A673 (cell line): ENCODE data around the gene ITGA1. TPM values are rescaled to one million over a fixed set of nuclear protein-coding genes. Genes with fewer than 3 reads are reported as not detected.

Source experiments
- BruUV-seq: library from RNA; stranded (reverse); fragments of 400-500 nt; replicated peaks from 2 replicates; lab custom pipeline; 2021; lab: Mats Ljungman, UMichigan
- CTCF ChIA-PET: fragments of 300-600 bp; sonication (Branson Sonifier 250); formaldehyde crosslinking; loops from one replicate; lab custom pipeline; 2022; ENCODE audit warnings: antibody characterized with exemption; lab: Charles Lee
- POLR2A ChIA-PET: fragments of 300-600 bp; sonication (Branson Sonifier 250); formaldehyde crosslinking; loops from one replicate; lab custom pipeline; 2022; ENCODE audit warnings: antibody characterized with exemption; ENCODE audit not compliant: low non-redundant PET; lab: Charles Lee
- DNase-seq: peaks from one replicate; pipeline ENCODE4 v3.0.0-alpha.2; 2015; ENCODE audit warnings: low spot score
- H3K27ac ChIP-seq: fragments of 200-600 bp; sonication (generic); 2 replicates; pipeline ENCODE4 v1.5.1; 2016; ENCODE audit warnings: mixed run types, low read depth, mild to moderate bottlenecking, mixed read lengths, antibody characterized with exemption, low read length; ENCODE audit not compliant: poor library complexity, severe bottlenecking
- H3K27me3 ChIP-seq: fragments of 200-600 bp; sonication (generic); replicated peaks from 2 replicates; pipeline ENCODE4 v1.6.1; 2017; ENCODE audit warnings: mixed run types, low read depth, mild to moderate bottlenecking, mixed read lengths, antibody characterized with exemption, low read length; ENCODE audit not compliant: insufficient read depth, poor library complexity
- H3K36me3 ChIP-seq: fragments of 200-600 bp; sonication (generic); 2 replicates; pipeline ENCODE4 v1.6.1; 2016; ENCODE audit warnings: mixed run types, mild to moderate bottlenecking, mixed read lengths, antibody characterized with exemption, low read length; ENCODE audit not compliant: insufficient read depth, poor library complexity, severe bottlenecking
- H3K4me1 ChIP-seq: fragments of 200-600 bp; sonication (generic); 2 replicates; pipeline ENCODE4 v1.6.1; 2017; ENCODE audit warnings: mixed run types, mild to moderate bottlenecking, mixed read lengths, antibody characterized with exemption, low read length; ENCODE audit not compliant: insufficient read depth, poor library complexity, severe bottlenecking
- H3K4me3 ChIP-seq: fragments of 200-600 bp; sonication (generic); 2 replicates; pipeline ENCODE4 v1.5.1; 2016; ENCODE audit warnings: low read depth, mixed run types, mild to moderate bottlenecking, mixed read lengths, low read length; ENCODE audit not compliant: poor library complexity, severe bottlenecking
- H3K9me3 ChIP-seq: fragments of 200-600 bp; sonication (generic); 2 replicates; pipeline ENCODE4 v1.6.1; 2016; ENCODE audit warnings: mixed run types, low read depth, mild to moderate bottlenecking, mixed read lengths, antibody characterized with exemption, low read length; ENCODE audit not compliant: poor library complexity, severe bottlenecking
- CTCF ChIP-seq: fragments of 300-800, 200-600 bp; sonication (generic); conservative IDR thresholded peaks from 2 replicates; pipeline ENCODE4 v1.5.1; 2017; ENCODE audit warnings: low read depth, mild to moderate bottlenecking, antibody characterized with exemption, low read length, moderate library complexity, mixed read lengths
- EZH2 ChIP-seq: fragments of 200-600 bp; sonication (generic); IDR thresholded peaks from 2 replicates; pipeline ENCODE4 v1.6.1; 2017; ENCODE audit warnings: borderline replicate concordance, low read depth, mild to moderate bottlenecking, mixed read lengths, antibody characterized with exemption, low read length; ENCODE audit not compliant: poor library complexity, severe bottlenecking
- intact Hi-C: fragments of 100-400 bp; cut with micrococcal nuclease; formaldehyde crosslinking; loops from one replicate; pipeline ENCODE4 v1.10.0; 2022; ENCODE audit not compliant: unreplicated experiment
- total RNA-seq: library from RNA; stranded (reverse); gene quantifications from 2 replicates; pipeline ENCODE4 v1.2.3, GENCODE V29; 2021

Gene ITGA1
- total RNA-seq, 1 experiment from 2014 or later = 8.1 TPM

- CTCF ChIA-PET = no interaction called here
Observed at GRCh38 chr5:52987711-52988331, 200.1 kb downstream of the ITGA1 start.

GRCh38 chr5:52988335-52989024 is 200.8 kb downstream of the ITGA1 start:
- no TSS peak for BruUV-seq

More at GRCh38 chr5:52987711-52988331, 200.1 kb downstream of the ITGA1 start:
- intact Hi-C loops = no loop called here
- POLR2A ChIA-PET = no interaction called here
- Histone ChIP-seq H3K27ac (no peak overlapping the region), H3K4me3 (no peak overlapping the region), H3K27me3 (peaks cover 26% of the 10 kb centered on the region), H3K9me3 (no peaks in the 10 kb centered on the region), H3K4me1 (no peaks in the 10 kb centered on the region), H3K36me3 (no peaks in the 10 kb centered on the region)
- TF ChIP-seq CTCF (no peak), EZH2 (no peak)
- no TSS peak for BruUV-seq
- no peak for DNase-seq

More at GRCh38 chr5:52988335-52989024, 200.8 kb downstream of the ITGA1 start:
- H3K36me3 ChIP-seq = no peaks in the 10 kb centered on the region
- intact Hi-C loops = no loop called here
- DNase-seq = no peak
- no peak overlapping the region for H3K27ac ChIP-seq
- H3K27me3 ChIP-seq = peaks cover 26% of the 10 kb centered on the region
- POLR2A ChIA-PET = no interaction called here
- TF ChIP-seq CTCF = no peak
- TF ChIP-seq EZH2 = no peak
- H3K4me1 ChIP-seq = no peaks in the 10 kb centered on the region
- CTCF ChIA-PET = no interaction called here
- no peaks in the 10 kb centered on the region for H3K9me3 ChIP-seq
- peak overlapping the region; percentile 55 for H3K4me3 ChIP-seq
